Measurements from ENCODE around the gene CERK.
"Not testable (repeated sequence)": the region's sequence is repeated elsewhere in the genome, so short reads cannot be mapped to it uniquely, and the experiment has no call there.

CERK gene

GRCh38 chr22:46638601-46639431 is 99.2 kb downstream of the CERK start:
- DNase-seq = no peak

DNA sequence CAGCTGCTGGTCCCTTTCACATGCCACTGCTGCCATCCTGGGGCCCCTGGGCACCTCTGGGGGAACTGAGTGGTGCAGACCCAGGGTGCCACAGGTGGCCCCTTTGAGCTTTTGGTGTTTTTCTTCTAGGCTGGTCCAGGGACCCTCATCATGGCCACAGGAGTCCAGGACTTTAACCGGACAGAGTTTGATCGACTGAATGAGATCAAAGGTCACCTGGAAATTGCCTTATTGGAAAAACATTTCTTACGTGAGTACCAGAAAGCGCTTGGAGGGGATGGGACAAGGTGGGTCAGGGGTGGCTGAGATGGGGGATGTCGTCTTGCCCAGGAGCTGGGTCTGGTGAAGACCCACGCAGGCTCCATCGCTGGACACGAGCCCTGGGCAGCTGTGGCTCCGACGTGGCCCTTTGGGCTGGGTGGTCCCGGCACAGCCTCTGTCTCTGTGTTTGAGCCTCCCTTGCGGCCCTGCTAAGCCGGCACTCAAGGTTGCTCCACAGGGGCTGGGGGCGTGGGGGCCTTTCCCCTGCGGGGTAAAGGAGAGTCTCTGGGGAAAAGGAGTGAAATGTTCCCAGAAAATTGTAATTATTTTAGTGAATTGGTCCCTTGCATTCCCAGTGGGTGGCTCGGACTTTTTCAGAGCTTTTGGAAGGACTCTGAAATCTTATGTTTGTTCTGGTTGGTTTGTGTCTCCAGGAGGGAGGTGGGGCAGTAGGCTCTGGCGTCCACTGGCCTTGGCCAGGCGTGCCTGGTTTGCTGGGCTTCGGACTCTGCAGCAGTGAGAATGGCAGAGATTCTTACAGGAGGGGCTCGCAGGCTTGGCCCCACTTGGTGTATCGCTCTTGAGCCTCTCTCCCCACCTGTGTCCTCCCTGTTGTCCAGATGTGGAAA is 100.1 kb downstream of the CERK start:
- DNase-seq = no peak

GRCh38 chr22:46636221-46637002 is 101.6 kb downstream of the CERK start:
- DNase-seq = no peak

- no peak for DNase-seq
These were observed 102.3 kb downstream of the CERK start for GRCh38 chr22:46635756-46636155.

DNA sequence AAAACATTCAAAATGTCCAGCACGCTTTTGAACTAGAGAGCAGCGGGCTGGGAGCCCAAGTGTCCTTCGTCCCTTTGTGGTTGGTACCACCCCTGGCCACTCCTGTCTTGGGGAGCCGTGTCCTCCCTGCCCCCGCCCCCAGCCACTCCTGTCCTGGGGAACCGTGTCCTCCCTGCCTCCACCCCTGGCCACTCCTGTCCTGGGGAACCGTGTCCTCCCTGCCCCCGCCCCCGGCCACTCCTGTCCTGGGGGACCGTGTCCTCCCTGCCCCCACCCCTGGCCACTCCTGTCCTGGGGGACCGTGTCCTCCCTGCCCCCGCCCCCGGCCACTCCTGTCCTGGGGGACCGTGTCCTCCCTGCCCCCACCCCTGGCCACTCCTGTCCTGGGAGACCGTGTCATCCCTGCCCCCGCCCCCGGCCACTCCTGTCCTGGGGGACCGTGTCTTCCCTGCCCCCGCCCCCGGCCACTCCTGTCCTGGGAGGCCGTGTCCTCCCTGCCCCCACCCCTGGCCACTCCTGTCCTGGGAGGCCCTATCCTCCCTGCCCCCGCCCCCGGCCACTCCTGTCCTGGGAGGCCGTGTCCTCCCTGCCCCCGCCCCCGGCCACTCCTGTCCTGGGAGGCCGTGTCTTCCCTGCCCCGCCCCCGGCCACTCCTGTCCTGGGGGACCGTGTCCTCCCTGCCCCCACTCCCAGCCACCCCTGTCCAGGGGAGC is 102.9 kb downstream of the CERK start:
- DNase-seq = not testable (repeated sequence)

Measured in activated CD4-positive, alpha-beta T cell treated with anti-CD3 and anti-CD28 coated beads for 4 hours (primary cell).